ENCODE results near the gene MAP1A.

- TF ChIP-seq CTCF (IDR thresholded peaks at IDR 0.05) = no peak
- no peak for TF ChIP-seq POLR2AphosphoS5 (IDR thresholded peaks at IDR 0.05; ENCODE audit: insufficient read depth in 1 of 2, low read depth in 1 of 2)
These were observed 10.6 kb downstream of the MAP1A start for GRCh38 chr15:43527802-43528541.

All from vagina (tissue), 2 donors.